Neuronal stem cell (in vitro differentiated cells): Measurements from ENCODE around the gene NUP93.

Experiments used
- DNase-seq: peaks from one replicate; pipeline ENCODE4 v3.0.0-alpha.2; 2013; ENCODE audit warnings: low spot score
- H2AFZ ChIP-seq: one replicate; pipeline ENCODE4 v1.6.1; 2013; ENCODE audit warnings: mild to moderate bottlenecking, low read length, inconsistent platforms
- H2AK5ac ChIP-seq: 2 replicates; pipeline ENCODE4 v1.6.1; 2013; ENCODE audit warnings: low read depth, mild to moderate bottlenecking, inconsistent platforms, low read length, moderate library complexity, mixed read lengths
- H2BK120ac ChIP-seq: 2 replicates; pipeline ENCODE4 v1.6.1; 2013; ENCODE audit warnings: low read depth, mild to moderate bottlenecking, inconsistent platforms, low read length, moderate library complexity, mixed read lengths
- H2BK12ac ChIP-seq: one replicate; pipeline ENCODE4 v1.6.1; 2013; ENCODE audit warnings: low read length, inconsistent platforms
- H2BK15ac ChIP-seq: 2 replicates; pipeline ENCODE4 v1.6.1; 2013; ENCODE audit warnings: mild to moderate bottlenecking, low read length, inconsistent platforms, mixed read lengths
- H2BK5ac ChIP-seq: one replicate; pipeline ENCODE4 v1.6.1; 2013; ENCODE audit warnings: inconsistent platforms, mild to moderate bottlenecking, low read length, moderate library complexity
- H3K14ac ChIP-seq: one replicate; pipeline ENCODE4 v1.6.1; 2013; ENCODE audit warnings: low read length, inconsistent platforms
- H3K18ac ChIP-seq: 2 replicates; pipeline ENCODE4 v1.6.1; 2013; ENCODE audit warnings: low read length, inconsistent platforms
- H3K23ac ChIP-seq: 2 replicates; pipeline ENCODE4 v1.6.1; 2013; ENCODE audit warnings: low read depth, mild to moderate bottlenecking, mixed read lengths, low read length, inconsistent platforms; ENCODE audit not compliant: poor library complexity
- H3K27ac ChIP-seq: replicated peaks from 3 replicates; pipeline ENCODE4 v1.5.1; 2013; ENCODE audit warnings: low read length, inconsistent platforms
- H3K27me3 ChIP-seq, 3 experiments: 2 replicates each; pipeline ENCODE4 v1.6.1; 2013; ENCODE audit warnings: low read length in 3 of 3, mild to moderate bottlenecking in 2 of 3, inconsistent platforms in 1 of 3, low read depth in 1 of 3, mixed read lengths in 1 of 3, moderate library complexity in 1 of 3; ENCODE audit not compliant: control insufficient read depth in 3 of 3, insufficient read depth in 3 of 3
- H3K36me3 ChIP-seq, 2 donors: replicated peaks in 1 of 2; 2 replicates each; pipeline ENCODE4 v1.6.1; 2013; ENCODE audit warnings: low read length in 2 of 2; ENCODE audit not compliant: control insufficient read depth in 2 of 2, insufficient read depth in 2 of 2
- H3K4ac ChIP-seq: 2 replicates; pipeline ENCODE4 v1.6.1; 2013; ENCODE audit warnings: inconsistent platforms, mild to moderate bottlenecking, low read length, moderate library complexity
- H3K4me1 ChIP-seq, 2 donors: 1 replicate in 1 of 2; 2 replicates in 1 of 2; pipeline ENCODE4 v1.6.1; 2013; ENCODE audit warnings: low read length in 2 of 2, low read depth in 1 of 2; ENCODE audit not compliant: control insufficient read depth in 2 of 2, insufficient read depth in 1 of 2
- H3K4me2 ChIP-seq: one replicate; pipeline ENCODE4 v1.6.1; 2013; ENCODE audit warnings: mild to moderate bottlenecking, low read length, inconsistent platforms; ENCODE audit not compliant: insufficient read depth, poor library complexity, severe bottlenecking
- H3K4me3 ChIP-seq, 2 donors: 2 replicates each; pipeline ENCODE4 v1.5.1; 2013; ENCODE audit warnings: low read length in 2 of 2, mild to moderate bottlenecking in 2 of 2, inconsistent platforms in 1 of 2, moderate library complexity in 1 of 2
- H3K79me1 ChIP-seq: one replicate; pipeline ENCODE4 v1.6.1; 2013; ENCODE audit warnings: low read depth, mild to moderate bottlenecking, inconsistent platforms, low read length, moderate library complexity
- H3K9ac ChIP-seq: one replicate; pipeline ENCODE4 v1.6.1; 2013; ENCODE audit warnings: mild to moderate bottlenecking, low read depth, low read length, inconsistent platforms; ENCODE audit not compliant: poor library complexity
- H3K9me3 ChIP-seq, 2 donors: replicated peaks in 1 of 2; 2 replicates each; pipeline versions ENCODE3 to v1.6.1; 2013; ENCODE audit warnings: low read length in 2 of 2, mild to moderate bottlenecking in 2 of 2, inconsistent platforms in 1 of 2, low read depth in 1 of 2, mixed read lengths in 1 of 2, moderate library complexity in 1 of 2; ENCODE audit not compliant: control insufficient read depth in 2 of 2, insufficient read depth in 1 of 2
- H4K8ac ChIP-seq: one replicate; pipeline ENCODE4 v1.6.1; 2013; ENCODE audit warnings: low read depth, mild to moderate bottlenecking, inconsistent platforms, low read length, moderate library complexity
- H4K91ac ChIP-seq: one replicate; pipeline ENCODE4 v1.6.1; 2013; ENCODE audit warnings: low read length, low read depth, mild to moderate bottlenecking, inconsistent platforms; ENCODE audit not compliant: poor library complexity
- WGBS, 2 donors: extraction: QIAGEN DNeasy Blood & Tissue Kit; methylation state at CpG; one replicate each; pipeline ENCODE4 v1.1.7; 2013; ENCODE audit warnings: missing lambda C conversion rate in 2 of 2, mixed read lengths in 1 of 2; ENCODE audit not compliant: insufficient read length in 2 of 2, insufficient replicate concordance in 1 of 2; ENCODE audit errors: extremely low coverage in 2 of 2; 5-methylcytosine and 5-hydroxymethylcytosine counted together

NUP93 gene

GRCh38 chr16:56726283-56726682 is 3.6 kb upstream of the NUP93 start:
- no peak overlapping the region for H3K18ac ChIP-seq
- no peak overlapping the region for H3K9ac ChIP-seq
- H2BK120ac ChIP-seq = no peak overlapping the region
- H4K91ac ChIP-seq = no peak overlapping the region
- no peak overlapping the region for H3K27ac ChIP-seq
- no peak overlapping the region for H4K8ac ChIP-seq
- H3K79me1 ChIP-seq = peaks cover 5% of the 10 kb centered on the region
- H2AK5ac ChIP-seq = no peak overlapping the region
- no peak overlapping the region for H2BK15ac ChIP-seq
- no peaks in the 10 kb centered on the region for H3K9me3 ChIP-seq
- no peak overlapping the region for H3K14ac ChIP-seq
- peaks cover 2 to 4% of the 10 kb centered on the region in 2 donors for H3K4me1 ChIP-seq
- no peak overlapping the region for H3K4me3 ChIP-seq
- no peak overlapping the region for H2BK12ac ChIP-seq
- H3K4ac ChIP-seq = no peak overlapping the region
- no peak for DNase-seq
- H3K23ac ChIP-seq = no peak overlapping the region
- H3K36me3 ChIP-seq = no peaks in the 10 kb centered on the region
- H2AFZ ChIP-seq = no peak overlapping the region
- H3K27me3 ChIP-seq = peaks cover 0 to 2% (median 0%) of the 10 kb centered on the region in 3 experiments
- H2BK5ac ChIP-seq = no peak overlapping the region
- H3K4me2 ChIP-seq = no peak overlapping the region
- WGBS, 2 donors = no CpG with 5 or more reads among the region's 2 CpGs

GRCh38 chr16:56726926-56727325 is 3.0 kb upstream of the NUP93 start:
- H3K79me1 ChIP-seq = peaks cover 5% of the 10 kb centered on the region
- no peak overlapping the region for H3K18ac ChIP-seq
- H3K36me3 ChIP-seq = no peaks in the 10 kb centered on the region
- no peak overlapping the region for H2BK12ac ChIP-seq
- H3K4me2 ChIP-seq = no peak overlapping the region
- peaks cover 2 to 4% of the 10 kb centered on the region in 2 donors for H3K4me1 ChIP-seq
- H3K9me3 ChIP-seq = no peaks in the 10 kb centered on the region
- H2AFZ ChIP-seq = no peak overlapping the region
- no peak overlapping the region for H3K9ac ChIP-seq
- H2BK15ac ChIP-seq = no peak overlapping the region
- no CpG with 5 or more reads among the region's 6 CpGs for whole genome bisulfite sequencing, 2 donors
- no peak overlapping the region for H2BK5ac ChIP-seq
- H4K8ac ChIP-seq = no peak overlapping the region
- H3K4me3 ChIP-seq = no peak overlapping the region
- DNase-seq = no peak
- no peak overlapping the region for H3K23ac ChIP-seq
- H4K91ac ChIP-seq = no peak overlapping the region
- H2AK5ac ChIP-seq = no peak overlapping the region
- H3K4ac ChIP-seq = no peak overlapping the region
- H2BK120ac ChIP-seq = no peak overlapping the region
- peaks cover 0 to 2% (median 0%) of the 10 kb centered on the region in 3 experiments for H3K27me3 ChIP-seq
- no peak overlapping the region for H3K27ac ChIP-seq
- no peak overlapping the region for H3K14ac ChIP-seq

- no peak overlapping the region for H3K18ac ChIP-seq
- H2AK5ac ChIP-seq = no peak overlapping the region
- no peak overlapping the region for H2BK15ac ChIP-seq
- no peak overlapping the region for H2BK12ac ChIP-seq
- H3K4me1 ChIP-seq = peaks cover 2 to 4% of the 10 kb centered on the region in 2 donors
- H3K36me3 ChIP-seq = no peaks in the 10 kb centered on the region
- H3K4ac ChIP-seq = no peak overlapping the region
- no peak overlapping the region for H3K4me2 ChIP-seq
- H2BK5ac ChIP-seq = no peak overlapping the region
- no peak overlapping the region for H3K27ac ChIP-seq
- no peak overlapping the region for H2AFZ ChIP-seq
- no peak overlapping the region for H3K23ac ChIP-seq
- no peaks in the 10 kb centered on the region for H3K27me3 ChIP-seq
- no peak overlapping the region for H2BK120ac ChIP-seq
- H3K14ac ChIP-seq = no peak overlapping the region
- no peak overlapping the region for H3K9ac ChIP-seq
- no peak overlapping the region for H4K91ac ChIP-seq
- peaks cover 5% of the 10 kb centered on the region for H3K79me1 ChIP-seq
- no peaks in the 10 kb centered on the region for H3K9me3 ChIP-seq
- H4K8ac ChIP-seq = no peak overlapping the region
- H3K4me3 ChIP-seq = no peak overlapping the region
- WGBS, 2 donors = no CpG with 5 or more reads among the region's 1 CpG
- no peak for DNase-seq
These were observed 1.9 kb upstream of the NUP93 start for GRCh38 chr16:56728027-56728426.

GRCh38 chr16:56728980-56729734 is 772 bp upstream of the NUP93 start:
- Histone ChIP-seq H3K4ac (no peak overlapping the region), H3K79me1 (peaks cover 5% of the 10 kb centered on the region), H2BK120ac (no peak overlapping the region), H4K91ac (no peak overlapping the region), H2AFZ (peak overlapping the region; percentile 96), H3K4me2 (peak overlapping the region; percentile 48), H3K18ac (no peak overlapping the region), H3K4me3 (peak overlapping the region; percentile 73 to 100), H3K27me3 (no peaks in the 10 kb centered on the region), H3K27ac (no peak overlapping the region), H2BK15ac (no peak overlapping the region), H3K9me3 (no peaks in the 10 kb centered on the region), H2BK5ac (no peak overlapping the region), H3K36me3 (no peaks in the 10 kb centered on the region), H3K23ac (no peak overlapping the region), H3K4me1 (peaks cover 2 to 4% of the 10 kb centered on the region in 2 donors), H2BK12ac (no peak overlapping the region), H3K14ac (no peak overlapping the region), H4K8ac (no peak overlapping the region), H2AK5ac (no peak overlapping the region), H3K9ac (no peak overlapping the region)
- DNase-seq = no peak
- WGBS, 2 donors = no CpG with 5 or more reads among the region's 8 CpGs
